ENCODE data around the gene KIAA0753. TPM values are rescaled to one million over a fixed set of nuclear protein-coding genes. Genes with fewer than 3 reads are reported as not detected.

Gene KIAA0753
- 10.3 TPM for polyA plus RNA-seq (2012; ENCODE audit: low read depth, missing spikeins)

- TF ChIP-seq TAF1 (IDR thresholded peaks at IDR 0.05; ENCODE audit: low read depth, low read length) = peak; percentile 99
- TF ChIP-seq POLR2A (IDR thresholded peaks at IDR 0.05; ENCODE audit: low read depth, low read length) = peak; percentile 98
- no peak for TF ChIP-seq PAX5 (IDR thresholded peaks at IDR 0.05; ENCODE audit: insufficient read depth, low read length, severe bottlenecking)
- TF ChIP-seq POU2F2 (IDR thresholded peaks at IDR 0.05; ENCODE audit: low read depth, low read length) = peak; percentile 87
- TF ChIP-seq POLR2AphosphoS5 (IDR thresholded peaks at IDR 0.05; ENCODE audit: low read depth, low read length) = peak; percentile 98
- peak; percentile 31; the same call in 1 of the 2 replicates for TF ChIP-seq SPI1 (IDR thresholded peaks at IDR 0.05; ENCODE audit: low read depth, low read length)
- peak; percentile 76 for DNase-seq (ENCODE audit: insufficient read length, low spot score)
- peak; percentile 100 for FAIRE-seq
These were observed at the start of gene KIAA0753, which contains the start of gene TXNDC17 for GRCh38 chr17:6640536-6641246. Gene KIAA0753, minus strand, starts transcription at chr17:6640711. Its CDS starts 5,608 bp downstream, at chr17:6635103. Gene TXNDC17, plus strand, starts transcription at chr17:6641060. Its CDS starts 23 bp downstream, at chr17:6641083.

- DNase-seq (ENCODE audit: insufficient read length, low spot score) (no peak), FAIRE-seq (no peak)
- TF ChIP-seq POLR2A (IDR thresholded peaks at IDR 0.05; ENCODE audit: low read depth, low read length) = no peak
- no peak for TF ChIP-seq PAX5 (IDR thresholded peaks at IDR 0.05; ENCODE audit: insufficient read depth, low read length, severe bottlenecking)
These were observed 48.4 kb upstream of the KIAA0753 start for GRCh38 chr17:6688944-6689343.

GRCh38 chr17:6686026-6686425 is 45.5 kb upstream of the KIAA0753 start:
- no peak for TF ChIP-seq POLR2A (IDR thresholded peaks at IDR 0.05; ENCODE audit: low read depth, low read length)
- TF ChIP-seq SPI1 (IDR thresholded peaks at IDR 0.05; ENCODE audit: low read depth, low read length) = no peak
- no peak for TF ChIP-seq POU2F2 (IDR thresholded peaks at IDR 0.05; ENCODE audit: low read depth, low read length)
- TF ChIP-seq TAF1 (IDR thresholded peaks at IDR 0.05; ENCODE audit: low read depth, low read length) = no peak
- no peak for TF ChIP-seq POLR2AphosphoS5 (IDR thresholded peaks at IDR 0.05; ENCODE audit: low read depth, low read length)
- no peak for TF ChIP-seq PAX5 (IDR thresholded peaks at IDR 0.05; ENCODE audit: insufficient read depth, low read length, severe bottlenecking)
- DNase-seq (ENCODE audit: insufficient read length, low spot score) = no peak
- no peak for FAIRE-seq

GRCh38 chr17:6684881-6685767 is 44.6 kb upstream of the KIAA0753 start:
- FAIRE-seq = no peak
- TF ChIP-seq POLR2AphosphoS5 (IDR thresholded peaks at IDR 0.05; ENCODE audit: low read depth, low read length) (no peak), TAF1 (IDR thresholded peaks at IDR 0.05; ENCODE audit: low read depth, low read length) (no peak), PAX5 (IDR thresholded peaks at IDR 0.05; ENCODE audit: insufficient read depth, low read length, severe bottlenecking) (no peak), POU2F2 (IDR thresholded peaks at IDR 0.05; ENCODE audit: low read depth, low read length) (no peak), SPI1 (IDR thresholded peaks at IDR 0.05; ENCODE audit: low read depth, low read length) (no peak), POLR2A (IDR thresholded peaks at IDR 0.05; ENCODE audit: low read depth, low read length) (no peak)
- no peak for DNase-seq (ENCODE audit: insufficient read length, low spot score)

GRCh38 chr17:6684460-6684783 is 43.9 kb upstream of the KIAA0753 start:
- DNase-seq (ENCODE audit: insufficient read length, low spot score) = no peak
- TF ChIP-seq POLR2AphosphoS5 (IDR thresholded peaks at IDR 0.05; ENCODE audit: low read depth, low read length) (no peak), SPI1 (IDR thresholded peaks at IDR 0.05; ENCODE audit: low read depth, low read length) (no peak), PAX5 (IDR thresholded peaks at IDR 0.05; ENCODE audit: insufficient read depth, low read length, severe bottlenecking) (no peak), TAF1 (IDR thresholded peaks at IDR 0.05; ENCODE audit: low read depth, low read length) (no peak), POLR2A (IDR thresholded peaks at IDR 0.05; ENCODE audit: low read depth, low read length) (no peak), POU2F2 (IDR thresholded peaks at IDR 0.05; ENCODE audit: low read depth, low read length) (no peak)
- no peak for FAIRE-seq

GRCh38 chr17:6683730-6684459 is 43.4 kb upstream of the KIAA0753 start:
- FAIRE-seq = no peak
- no peak for TF ChIP-seq POU2F2 (IDR thresholded peaks at IDR 0.05; ENCODE audit: low read depth, low read length)
- DNase-seq (ENCODE audit: insufficient read length, low spot score) = no peak

GRCh38 chr17:6683081-6683684 is 42.7 kb upstream of the KIAA0753 start:
- FAIRE-seq (no peak), DNase-seq (ENCODE audit: insufficient read length, low spot score) (no peak)
- TF ChIP-seq POLR2A (IDR thresholded peaks at IDR 0.05; ENCODE audit: low read depth, low read length) (no peak), POLR2AphosphoS5 (IDR thresholded peaks at IDR 0.05; ENCODE audit: low read depth, low read length) (no peak), PAX5 (IDR thresholded peaks at IDR 0.05; ENCODE audit: insufficient read depth, low read length, severe bottlenecking) (no peak), TAF1 (IDR thresholded peaks at IDR 0.05; ENCODE audit: low read depth, low read length) (no peak)

- no peak for DNase-seq (ENCODE audit: insufficient read length, low spot score)
- no peak for TF ChIP-seq POLR2A (IDR thresholded peaks at IDR 0.05; ENCODE audit: low read depth, low read length)
- no peak for FAIRE-seq
These were observed 41.8 kb upstream of the KIAA0753 start for GRCh38 chr17:6682339-6682738.

- no peak for DNase-seq (ENCODE audit: insufficient read length, low spot score)
- FAIRE-seq = no peak
- no peak for TF ChIP-seq POLR2AphosphoS5 (IDR thresholded peaks at IDR 0.05; ENCODE audit: low read depth, low read length)
- TF ChIP-seq POLR2A (IDR thresholded peaks at IDR 0.05; ENCODE audit: low read depth, low read length) = no peak
- no peak for TF ChIP-seq SPI1 (IDR thresholded peaks at IDR 0.05; ENCODE audit: low read depth, low read length)
- TF ChIP-seq TAF1 (IDR thresholded peaks at IDR 0.05; ENCODE audit: low read depth, low read length) = no peak
- no peak for TF ChIP-seq POU2F2 (IDR thresholded peaks at IDR 0.05; ENCODE audit: low read depth, low read length)
- no peak for TF ChIP-seq PAX5 (IDR thresholded peaks at IDR 0.05; ENCODE audit: insufficient read depth, low read length, severe bottlenecking)
These were observed 41.2 kb upstream of the KIAA0753 start for GRCh38 chr17:6681671-6682070.

Data from GM12891 (cell line).